ENCODE measurements around the gene FBXO42.
"Not testable (repeated sequence)": the region's sequence is repeated elsewhere in the genome, so short reads cannot be mapped to it uniquely, and the experiment has no call there.

FBXO42 gene

DNA sequence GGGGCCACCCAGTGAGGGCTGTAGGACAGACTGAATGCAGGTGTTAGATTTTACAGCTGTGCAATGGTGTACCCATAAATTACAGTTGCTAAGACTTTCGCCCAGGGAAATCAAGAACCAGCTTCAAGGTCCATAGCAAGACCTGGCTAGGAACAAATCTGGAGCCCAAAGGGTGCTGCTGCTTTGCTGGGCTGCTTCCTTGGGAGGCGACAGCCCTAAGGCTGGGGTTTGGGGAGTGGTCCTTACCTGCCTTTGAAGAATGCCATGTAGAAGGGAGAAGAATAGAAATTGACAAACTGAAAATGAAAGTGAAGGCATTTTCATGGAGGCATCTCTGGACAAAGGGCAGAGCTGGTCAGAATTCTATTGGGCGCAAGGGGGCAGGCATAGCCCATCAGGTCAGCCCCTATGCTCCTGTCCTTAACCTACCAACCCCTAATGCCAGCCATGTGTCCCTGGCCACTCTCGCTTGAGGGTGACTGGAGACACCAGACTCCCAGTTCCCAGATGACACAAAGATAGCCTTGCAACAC is 132.2 kb downstream of the FBXO42 start:
- Histone ChIP-seq H3K9ac (ENCODE audit: insufficient read length) (no peak overlapping the region), H3K9me3 (ENCODE audit: low read depth, low read length) (no peaks in the 10 kb centered on the region), H3K4me3 (no peak overlapping the region), H3K36me3 (ENCODE audit: insufficient read depth, low read length) (no peaks in the 10 kb centered on the region), H3K27ac (no peak overlapping the region)
- no peak for DNase-seq (ENCODE audit: low read depth, low spot score)
- TF ChIP-seq FOXP2 (optimal IDR thresholded peaks at IDR 0.05; ENCODE audit: control extremely low read depth, extremely low read length, insufficient read depth): no peak
- TF ChIP-seq EZH2 (IDR thresholded peaks at IDR 0.05): no peak
- TF ChIP-seq POLR2AphosphoS5 (IDR thresholded peaks at IDR 0.05; ENCODE audit: borderline replicate concordance, low read depth, low read length): no peak

DNA sequence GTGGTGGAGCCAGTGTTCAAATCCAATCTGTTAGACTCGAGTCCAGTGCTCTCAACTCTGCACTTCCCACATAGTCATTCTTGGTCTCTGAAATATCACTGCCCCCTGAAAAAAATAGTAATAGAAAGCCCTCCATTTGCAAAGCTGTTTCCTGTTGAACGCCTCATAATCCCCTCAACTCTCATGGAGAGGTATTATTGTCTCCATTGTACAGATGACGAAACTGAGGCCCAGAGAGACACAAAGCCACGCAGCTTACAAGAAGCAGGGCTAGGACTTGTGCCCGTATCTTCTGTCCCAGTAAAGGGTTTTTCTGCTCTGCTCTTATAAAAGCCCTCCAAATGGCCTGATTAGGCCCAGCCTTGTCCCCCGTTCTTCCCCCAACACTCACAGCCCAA is 133.6 kb downstream of the FBXO42 start:
- Histone ChIP-seq H3K36me3 (ENCODE audit: insufficient read depth, low read length) (no peaks in the 10 kb centered on the region), H3K4me3 (no peak overlapping the region), H3K27ac (no peak overlapping the region), H3K9me3 (ENCODE audit: low read depth, low read length) (no peaks in the 10 kb centered on the region), H3K9ac (ENCODE audit: insufficient read length) (no peak overlapping the region)
- no peak for DNase-seq (ENCODE audit: low read depth, low spot score)
- TF ChIP-seq FOXP2 (optimal IDR thresholded peaks at IDR 0.05; ENCODE audit: control extremely low read depth, extremely low read length, insufficient read depth) (no peak), POLR2AphosphoS5 (IDR thresholded peaks at IDR 0.05; ENCODE audit: borderline replicate concordance, low read depth, low read length) (no peak), EZH2 (IDR thresholded peaks at IDR 0.05) (no peak)

- Histone ChIP-seq H3K4me3 (no peak overlapping the region), H3K9ac (ENCODE audit: insufficient read length) (no peak overlapping the region)
Measured at GRCh38 chr1:16218014-16218673, 134.1 kb downstream of the FBXO42 start.

GRCh38 chr1:16217061-16217785 is 135.1 kb downstream of the FBXO42 start:
- Histone ChIP-seq H3K4me3 (peak overlapping the region; percentile 78), H3K9ac (ENCODE audit: insufficient read length) (peak overlapping the region; percentile 41), H3K9me3 (ENCODE audit: low read depth, low read length) (no peaks in the 10 kb centered on the region), H3K27ac (no peak overlapping the region), H3K36me3 (ENCODE audit: insufficient read depth, low read length) (no peaks in the 10 kb centered on the region)
- TF ChIP-seq EZH2 (IDR thresholded peaks at IDR 0.05): no peak
- TF ChIP-seq POLR2AphosphoS5 (IDR thresholded peaks at IDR 0.05; ENCODE audit: borderline replicate concordance, low read depth, low read length): no peak
- no peak for TF ChIP-seq FOXP2 (optimal IDR thresholded peaks at IDR 0.05; ENCODE audit: control extremely low read depth, extremely low read length, insufficient read depth)
- peak; percentile 77 for DNase-seq (ENCODE audit: low read depth, low spot score)

More at GRCh38 chr1:16218014-16218673, 134.1 kb downstream of the FBXO42 start:
- no peak for TF ChIP-seq POLR2AphosphoS5 (IDR thresholded peaks at IDR 0.05; ENCODE audit: borderline replicate concordance, low read depth, low read length)
- no peak for TF ChIP-seq FOXP2 (optimal IDR thresholded peaks at IDR 0.05; ENCODE audit: control extremely low read depth, extremely low read length, insufficient read depth)
- TF ChIP-seq EZH2 (IDR thresholded peaks at IDR 0.05): no peak
- Histone ChIP-seq H3K9me3 (ENCODE audit: low read depth, low read length) (no peaks in the 10 kb centered on the region), H3K27ac (no peak overlapping the region), H3K36me3 (ENCODE audit: insufficient read depth, low read length) (no peaks in the 10 kb centered on the region)
- no peak for DNase-seq (ENCODE audit: low read depth, low spot score)

DNA sequence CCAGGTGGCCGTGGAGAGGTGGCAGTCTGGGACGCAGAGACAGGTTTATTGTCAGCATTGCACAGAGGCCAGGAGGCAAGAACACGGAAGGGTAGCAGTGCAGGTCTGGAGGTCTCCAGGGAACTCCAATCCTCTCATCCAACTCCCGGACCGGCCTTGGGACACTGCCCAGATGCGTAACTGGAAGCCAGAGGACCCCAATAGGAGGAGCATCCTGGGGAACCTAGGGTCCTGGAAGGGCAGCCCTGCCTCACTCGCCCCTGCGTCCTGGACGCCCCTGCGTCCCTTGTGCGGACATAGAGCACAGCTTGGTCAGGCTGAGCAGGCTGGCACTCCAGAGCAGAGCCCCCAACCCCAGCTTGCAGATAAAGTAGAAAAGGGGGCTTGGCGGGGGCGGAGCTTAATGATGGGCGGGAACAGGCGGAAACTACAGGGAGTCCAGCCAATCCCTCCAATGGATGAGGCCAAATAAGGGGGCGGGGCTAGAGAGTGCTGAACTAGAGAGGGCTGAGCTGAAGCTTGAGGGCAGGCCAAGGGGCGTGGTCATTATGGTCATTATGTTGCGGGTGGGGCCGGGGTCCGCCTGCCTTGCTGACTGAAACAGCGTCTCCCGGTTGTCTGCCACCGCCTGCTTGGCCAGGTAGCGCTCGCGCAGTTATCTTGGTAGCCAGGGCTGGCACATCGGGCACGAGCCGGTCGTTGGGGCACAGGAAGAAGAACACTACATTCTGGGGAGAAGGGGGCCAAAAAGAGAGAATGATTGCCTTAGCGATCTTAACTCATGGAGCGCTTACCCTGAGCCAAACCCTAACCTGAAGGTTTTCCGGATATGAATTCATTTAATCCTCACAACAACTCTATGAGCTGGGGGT is 136.2 kb downstream of the FBXO42 start:
- DNase-seq (ENCODE audit: low read depth, low spot score): no peak
- Histone ChIP-seq H3K4me3 (no peak overlapping the region), H3K9me3 (ENCODE audit: low read depth, low read length) (no peaks in the 10 kb centered on the region), H3K36me3 (ENCODE audit: insufficient read depth, low read length) (no peaks in the 10 kb centered on the region), H3K27ac (no peak overlapping the region), H3K9ac (ENCODE audit: insufficient read length) (no peak overlapping the region)
- TF ChIP-seq POLR2AphosphoS5 (IDR thresholded peaks at IDR 0.05; ENCODE audit: borderline replicate concordance, low read depth, low read length): no peak
- no peak for TF ChIP-seq FOXP2 (optimal IDR thresholded peaks at IDR 0.05; ENCODE audit: control extremely low read depth, extremely low read length, insufficient read depth)
- no peak for TF ChIP-seq EZH2 (IDR thresholded peaks at IDR 0.05)

DNA sequence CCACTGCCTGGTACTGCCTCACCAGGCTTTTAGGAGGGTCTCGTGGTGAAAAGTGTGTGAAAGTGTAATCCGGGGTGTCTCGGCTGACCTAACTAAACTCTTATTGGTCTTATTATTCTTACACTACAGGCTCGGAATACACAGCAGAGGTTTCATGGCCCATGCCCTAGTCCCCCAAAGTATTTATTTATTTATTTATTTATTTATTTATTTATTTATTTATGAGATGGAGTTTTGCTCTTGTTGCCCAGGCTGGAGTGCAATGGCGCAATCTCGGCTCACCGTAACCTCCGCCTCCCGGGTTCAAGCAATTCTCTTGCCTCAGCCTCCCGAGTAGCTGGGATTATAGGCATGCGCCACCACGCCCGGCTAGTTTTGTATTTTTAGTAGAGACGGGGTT is 137.0 kb downstream of the FBXO42 start:
- not testable (repeated sequence) for H3K9ac ChIP-seq (ENCODE audit: insufficient read length); H3K27ac ChIP-seq; DNase-seq (ENCODE audit: low read depth, low spot score); H3K4me3 ChIP-seq; H3K36me3 ChIP-seq (ENCODE audit: insufficient read depth, low read length); H3K9me3 ChIP-seq (ENCODE audit: low read depth, low read length)

DNA sequence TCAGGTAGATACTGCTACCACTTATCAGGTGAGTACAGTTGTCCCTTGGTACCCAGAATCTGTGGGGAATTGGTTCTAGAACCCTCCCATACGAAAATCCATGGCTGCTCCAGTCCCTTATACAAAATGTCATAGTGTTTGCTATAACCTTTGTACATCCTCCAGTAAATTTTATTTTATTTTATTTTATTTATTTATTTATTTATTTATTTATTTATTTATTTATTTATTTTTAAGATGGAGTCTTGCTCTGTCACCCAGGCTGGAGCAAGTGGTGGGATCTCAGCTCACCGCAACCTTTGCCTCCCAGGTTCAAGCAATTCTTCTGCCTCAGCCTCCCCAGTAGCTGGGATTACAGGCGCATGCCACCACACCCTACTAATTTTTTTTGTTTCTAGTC is 138.7 kb downstream of the FBXO42 start:
- DNase-seq (ENCODE audit: low read depth, low spot score); H3K27ac ChIP-seq; H3K4me3 ChIP-seq; H3K36me3 ChIP-seq (ENCODE audit: insufficient read depth, low read length); H3K9me3 ChIP-seq (ENCODE audit: low read depth, low read length); H3K9ac ChIP-seq (ENCODE audit: insufficient read length): not testable (repeated sequence)

DNA sequence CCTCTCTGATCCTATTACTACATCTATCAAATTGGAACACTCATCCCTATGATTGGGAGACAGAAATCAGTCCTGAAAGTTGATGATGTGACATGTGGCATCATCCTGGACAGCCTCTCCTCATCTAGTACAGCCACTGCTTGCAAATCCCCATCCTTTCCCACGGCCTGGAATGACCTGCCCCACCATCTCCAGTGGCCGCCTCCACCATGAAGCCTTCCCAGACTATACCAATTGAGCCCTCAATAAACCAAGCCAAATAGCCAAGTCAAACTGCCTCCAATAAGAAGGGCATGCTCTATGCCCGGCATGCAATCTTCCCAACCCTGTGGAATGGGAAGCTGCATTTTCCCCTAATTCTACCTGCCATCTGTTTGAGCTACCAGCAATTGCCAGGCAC is 139.3 kb downstream of the FBXO42 start:
- TF ChIP-seq POLR2AphosphoS5 (IDR thresholded peaks at IDR 0.05; ENCODE audit: borderline replicate concordance, low read depth, low read length) (no peak), EZH2 (IDR thresholded peaks at IDR 0.05) (no peak), FOXP2 (optimal IDR thresholded peaks at IDR 0.05; ENCODE audit: control extremely low read depth, extremely low read length, insufficient read depth) (no peak)
- Histone ChIP-seq H3K9me3 (ENCODE audit: low read depth, low read length) (no peaks in the 10 kb centered on the region), H3K27ac (no peak overlapping the region), H3K9ac (ENCODE audit: insufficient read length) (no peak overlapping the region), H3K4me3 (no peak overlapping the region), H3K36me3 (ENCODE audit: insufficient read depth, low read length) (no peaks in the 10 kb centered on the region)
- no peak for DNase-seq (ENCODE audit: low read depth, low spot score)
